A549 (cell line): ENCODE data around the gene CCKAR.

ENCODE experiments used
- CTCF ChIP-seq: fragments of >200 bp; sonication (Bioruptor Twin); formaldehyde crosslinking; IDR thresholded peaks from 3 replicates; pipeline ENCODE4 v1.5.1; 2016
- MAFK ChIP-seq: fragments of 450-650 bp; IDR thresholded peaks from 2 replicates; pipeline ENCODE4 v1.6.1; 2014; ENCODE audit not compliant: partially characterized antibody
- RNF2 ChIP-seq: fragments of 200-600 bp; sonication (generic); IDR thresholded peaks from 2 replicates; pipeline ENCODE4 v1.6.1; 2016; ENCODE audit warnings: low read depth, mild to moderate bottlenecking, antibody characterized with exemption, moderate library complexity, borderline replicate concordance
- USF2 ChIP-seq: fragments of 450-650 bp; IDR thresholded peaks from 2 replicates; pipeline ENCODE4 v1.6.1; 2014; ENCODE audit warnings: antibody characterized with exemption

GRCh38 chr4:26503844-26504243 lies 13.6 kb upstream of the CCKAR start:
- TF ChIP-seq RNF2 (no peak), CTCF (no peak), MAFK (no peak), USF2 (no peak)
